ENCODE results near the gene MTARC2.

MTARC2 gene

DNA sequence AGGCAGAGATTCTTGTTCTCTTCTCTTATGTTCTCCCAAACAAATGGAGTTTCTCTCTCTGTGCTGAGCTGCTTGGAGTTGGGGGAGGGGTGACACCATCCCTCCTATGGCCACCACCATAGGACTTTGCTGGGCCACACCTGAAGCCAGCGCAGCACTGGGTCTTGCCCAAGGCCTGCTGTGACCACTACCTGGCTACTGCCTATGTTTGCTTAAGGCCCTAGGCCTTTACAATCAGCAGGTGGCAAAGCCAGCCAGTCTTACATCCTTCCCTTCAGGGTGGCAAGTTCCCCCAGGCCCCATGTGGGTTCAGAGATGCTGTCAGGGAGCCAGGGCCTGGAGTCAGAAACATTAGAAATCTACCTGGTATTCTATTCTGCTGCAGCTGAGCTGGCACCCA lies 6.3 kb upstream of the MTARC2 start:
- Histone ChIP-seq H3K4me1 (no peaks in the 10 kb centered on the region), H3K36me3 (no peaks in the 10 kb centered on the region), H3K27ac (no peak overlapping the region), H3K4me3 (no peak overlapping the region), H3K9ac (no peak overlapping the region), H4K20me1 (no peaks in the 10 kb centered on the region), H3K27me3 (peaks cover 0 to 6% (median 3%) of the 10 kb centered on the region in 11 experiments; a peak in 14 of 22 replicates), H3K4me2 (no peak overlapping the region), H3K9me3 (replicated peaks in 1 of 11) (no peaks in the 10 kb centered on the region)
- TF ChIP-seq Cebpa-rat (IDR thresholded peaks at IDR 0.05): no peak

DNA sequence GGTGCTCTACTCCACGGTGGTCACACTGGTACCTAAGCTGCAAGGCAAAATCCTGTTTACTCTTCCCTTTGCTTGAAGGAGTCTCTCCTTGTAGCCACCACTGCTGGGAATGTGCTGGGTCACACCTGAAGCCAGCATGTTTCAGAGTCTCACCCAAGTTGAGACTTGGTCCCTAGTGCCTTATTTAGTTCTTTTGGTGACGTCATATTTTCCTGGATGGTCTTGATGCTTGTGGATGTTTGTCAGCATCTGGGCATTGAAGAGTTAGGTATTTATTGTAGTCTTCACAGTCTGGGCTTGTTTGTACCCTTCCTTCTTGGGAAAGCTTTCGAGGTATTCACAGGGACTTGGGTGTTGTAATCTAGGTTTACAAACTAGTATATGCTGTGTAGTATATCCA lies 5.6 kb upstream of the MTARC2 start:
- Histone ChIP-seq H3K36me3 (no peaks in the 10 kb centered on the region), H3K4me1 (no peaks in the 10 kb centered on the region), H3K27me3 (peaks cover 5 to 13% (median 10%) of the 10 kb centered on the region in 11 experiments), H3K27ac (no peak overlapping the region), H3K9ac (no peak overlapping the region), H3K9me3 (replicated peaks in 1 of 11) (peaks cover 0 to 3% (median 2%) of the 10 kb centered on the region in 11 experiments; a peak in 11 of 22 replicates), H3K4me2 (no peak overlapping the region), H3K4me3 (no peak overlapping the region), H4K20me1 (no peaks in the 10 kb centered on the region)
- TF ChIP-seq Cebpa-rat (IDR thresholded peaks at IDR 0.05): no peak

DNA sequence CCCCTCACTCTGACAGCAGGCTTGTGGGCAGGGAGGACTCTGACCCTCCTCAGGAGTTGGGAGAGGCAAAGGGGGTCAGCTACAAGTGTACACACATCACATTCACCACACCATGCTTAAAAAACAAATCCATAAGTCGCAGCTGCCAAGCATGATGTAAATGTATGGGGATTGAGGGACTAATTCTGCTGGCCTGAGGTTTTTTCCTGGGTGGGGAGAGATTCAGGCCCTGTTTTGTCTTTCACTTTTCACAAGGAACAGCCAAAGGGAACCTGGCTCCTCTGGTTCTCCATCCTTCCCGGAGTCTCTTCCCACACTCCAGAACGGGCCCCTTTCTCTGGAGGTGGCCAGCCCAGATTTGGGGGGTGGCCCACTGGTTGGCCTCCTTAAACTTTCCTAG lies 1.3 kb upstream of the MTARC2 start:
- Histone ChIP-seq H3K36me3 (no peaks in the 10 kb centered on the region), H4K20me1 (no peaks in the 10 kb centered on the region), H3K27me3 (peaks cover 25 to 43% (median 38%) of the 10 kb centered on the region in 11 experiments), H3K4me1 (no peaks in the 10 kb centered on the region), H3K9me3 (replicated peaks in 1 of 11) (peaks cover 17 to 29% (median 25%) of the 10 kb centered on the region in 11 experiments), H3K9ac (no peak overlapping the region), H3K27ac (no peak overlapping the region), H3K4me3 (no peak overlapping the region), H3K4me2 (no peak overlapping the region)
- no peak for TF ChIP-seq Cebpa-rat (IDR thresholded peaks at IDR 0.05)

DNA sequence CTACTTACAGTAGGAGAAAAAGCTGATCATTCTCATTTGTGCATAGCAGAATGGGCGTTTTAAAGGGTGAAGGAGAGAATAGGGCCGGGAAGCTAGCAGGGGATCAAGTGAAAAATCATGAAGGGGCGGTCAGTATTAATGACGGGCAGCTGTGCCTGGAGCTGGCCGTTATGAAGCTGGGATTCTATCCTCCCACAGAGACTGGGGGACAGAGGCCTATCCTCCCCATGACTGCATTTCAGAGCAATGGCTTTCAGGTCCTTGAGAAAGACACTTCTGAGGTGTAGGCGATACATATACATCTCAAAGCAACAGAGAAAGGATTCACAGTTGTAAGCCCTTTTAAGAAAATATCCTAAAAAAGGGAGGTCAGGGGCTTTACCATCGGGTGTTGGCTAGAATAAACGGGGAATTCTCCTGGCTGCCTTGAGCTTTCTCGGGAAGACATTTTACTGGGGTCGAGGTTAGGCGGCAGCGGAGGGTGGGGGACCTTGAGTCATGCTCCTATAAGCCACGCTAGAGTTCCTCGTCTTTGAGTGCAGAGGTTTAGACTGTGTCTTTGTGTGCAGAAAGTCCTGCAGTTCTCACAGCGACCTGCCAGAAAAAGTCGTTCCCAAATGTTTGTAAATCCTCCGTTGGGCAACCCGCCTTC lies 559 bp upstream of the MTARC2 start:
- TF ChIP-seq Cebpa-rat (IDR thresholded peaks at IDR 0.05): no peak
- Histone ChIP-seq H3K4me1 (no peaks in the 10 kb centered on the region), H4K20me1 (no peaks in the 10 kb centered on the region), H3K4me3 (no peak overlapping the region), H3K9ac (no peak overlapping the region), H3K9me3 (replicated peaks in 1 of 11) (peaks cover 17 to 29% (median 25%) of the 10 kb centered on the region in 11 experiments), H3K36me3 (no peaks in the 10 kb centered on the region), H3K4me2 (no peak overlapping the region), H3K27ac (no peak overlapping the region), H3K27me3 (peaks cover 25 to 43% (median 38%) of the 10 kb centered on the region in 11 experiments)

DNA sequence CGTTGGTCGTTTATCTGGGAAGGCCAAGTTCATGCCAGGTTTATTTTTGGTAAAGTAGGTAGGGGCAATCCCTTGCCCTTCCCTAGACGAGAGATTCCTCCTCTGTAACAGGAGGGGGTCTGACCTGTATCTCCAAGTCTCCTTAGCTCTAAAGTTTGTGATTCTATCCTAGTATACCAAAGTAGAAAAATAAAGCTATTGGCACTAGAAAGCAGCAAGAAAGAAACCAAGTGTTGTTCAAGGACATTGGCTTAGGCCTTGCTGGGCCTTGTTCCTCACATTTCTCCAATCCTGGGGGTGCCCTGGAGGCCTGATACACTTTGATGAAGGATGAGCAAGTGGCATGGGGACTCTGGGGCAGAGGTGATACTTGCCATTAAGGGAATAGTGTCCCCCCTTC lies 814 bp downstream of the MTARC2 start:
- Histone ChIP-seq H3K4me3 (no peak overlapping the region), H3K36me3 (no peaks in the 10 kb centered on the region), H3K4me2 (no peak overlapping the region), H3K4me1 (no peaks in the 10 kb centered on the region), H3K9ac (no peak overlapping the region), H3K9me3 (replicated peaks in 1 of 11) (peaks cover 17 to 29% (median 25%) of the 10 kb centered on the region in 11 experiments), H3K27ac (no peak overlapping the region), H3K27me3 (peaks cover 25 to 43% (median 38%) of the 10 kb centered on the region in 11 experiments), H4K20me1 (no peaks in the 10 kb centered on the region)
- no peak for TF ChIP-seq Cebpa-rat (IDR thresholded peaks at IDR 0.05)

DNA sequence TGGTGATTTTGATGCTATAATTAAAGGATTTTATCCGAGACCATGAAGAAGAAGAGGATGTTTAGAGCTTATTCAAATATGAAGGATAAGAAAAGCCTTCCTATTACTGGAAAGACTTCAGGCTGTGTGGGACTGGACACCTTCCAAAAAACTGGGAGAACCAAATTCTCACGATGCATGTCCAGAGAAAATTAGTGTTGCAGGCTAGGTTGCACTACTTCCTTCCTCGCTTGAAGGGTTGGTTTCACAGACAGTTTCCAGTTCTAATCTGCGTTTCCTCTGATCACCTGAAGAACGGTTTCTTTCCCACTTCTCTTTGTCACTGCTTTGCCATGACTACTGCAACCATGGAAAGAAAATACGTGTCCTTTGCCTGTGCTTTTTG lies 2.0 kb downstream of the MTARC2 start:
- no peak overlapping the region for H3K27ac ChIP-seq
- no peak overlapping the region for H3K9ac ChIP-seq
- H3K36me3 ChIP-seq: no peaks in the 10 kb centered on the region
- H3K27me3 ChIP-seq: peaks cover 25 to 43% (median 38%) of the 10 kb centered on the region in 11 experiments
- no peak overlapping the region for H3K4me3 ChIP-seq
- no peaks in the 10 kb centered on the region for H4K20me1 ChIP-seq
- peaks cover 17 to 29% (median 25%) of the 10 kb centered on the region in 11 experiments for H3K9me3 ChIP-seq (replicated peaks in 1 of 11)
- H3K4me2 ChIP-seq: no peak overlapping the region
- peaks cover under 1 to 9% (median 6%) of the 10 kb centered on the region in 10 experiments; a peak in 18 of 20 replicates for H3K4me1 ChIP-seq
- TF ChIP-seq Cebpa-rat (IDR thresholded peaks at IDR 0.05): no peak

DNA sequence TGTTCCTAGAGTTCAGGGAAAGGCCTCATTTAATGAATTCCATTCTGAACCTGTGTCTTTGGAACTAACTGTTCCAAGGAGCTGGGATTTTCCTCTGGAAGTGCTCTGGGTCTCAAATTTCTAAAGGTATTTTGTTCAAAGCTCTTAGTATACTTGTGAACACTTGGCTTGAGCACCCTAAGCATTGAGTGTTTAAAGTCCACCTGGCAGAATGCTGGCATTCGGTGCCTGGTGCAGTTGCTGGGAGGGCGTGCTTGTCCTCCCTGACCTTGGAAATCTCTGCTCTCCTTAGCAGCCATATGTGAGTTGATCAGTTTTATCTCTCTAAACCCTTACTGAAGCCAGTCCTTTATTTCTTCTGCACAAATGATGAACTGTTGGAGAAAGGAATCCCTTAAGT lies 3.0 kb downstream of the MTARC2 start:
- Histone ChIP-seq H3K27me3 (peaks cover 25 to 43% (median 38%) of the 10 kb centered on the region in 11 experiments), H3K9me3 (replicated peaks in 1 of 11) (peaks cover 17 to 29% (median 25%) of the 10 kb centered on the region in 11 experiments), H3K4me1 (peaks cover 7 to 17% (median 13%) of the 10 kb centered on the region in 10 experiments; a peak in 19 of 20 replicates), H3K4me3 (no peak overlapping the region), H3K9ac (no peak overlapping the region), H3K27ac (no peak overlapping the region), H3K36me3 (no peaks in the 10 kb centered on the region), H4K20me1 (no peaks in the 10 kb centered on the region), H3K4me2 (no peak overlapping the region)
- TF ChIP-seq Cebpa-rat (IDR thresholded peaks at IDR 0.05): no peak

DNA sequence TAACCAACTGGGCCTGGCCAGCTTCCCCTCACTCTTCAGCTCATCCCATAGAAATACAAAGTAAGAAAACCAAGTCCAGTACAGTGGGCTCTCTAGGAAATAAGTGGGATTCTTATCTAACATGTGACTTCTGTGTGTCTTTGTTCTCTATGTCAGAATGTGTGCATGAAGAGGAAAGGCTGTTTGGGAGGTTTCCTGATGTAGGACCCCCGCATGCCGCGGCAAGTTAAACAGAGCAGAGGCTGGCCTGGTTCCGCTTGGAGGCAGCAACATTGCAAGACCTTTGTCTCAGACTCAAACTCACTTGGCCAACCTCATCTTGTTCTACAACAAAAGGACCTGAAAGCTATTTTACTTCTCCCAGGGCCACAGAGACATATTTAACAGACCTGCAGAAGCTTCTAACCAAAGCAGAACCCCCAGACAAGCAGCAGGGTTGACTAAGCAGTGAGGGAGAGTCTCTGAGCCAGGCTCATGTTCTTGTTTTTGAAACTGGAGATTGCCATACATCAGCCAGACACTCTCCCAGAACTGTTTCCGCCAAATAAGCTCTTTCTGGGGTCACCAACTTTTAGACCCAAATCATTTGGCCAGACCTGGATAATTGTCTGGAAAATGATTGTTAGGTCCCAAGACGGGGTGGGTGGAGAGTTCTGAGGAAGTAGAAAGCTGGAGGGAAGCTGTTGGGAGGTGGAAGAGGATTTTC lies 6.2 kb downstream of the MTARC2 start:
- Histone ChIP-seq H3K27me3 (peaks cover 1 to 12% (median 10%) of the 10 kb centered on the region in 11 experiments; a peak in 20 of 22 replicates), H3K4me3 (no peak overlapping the region), H3K27ac (no peak overlapping the region), H3K36me3 (no peaks in the 10 kb centered on the region), H3K9ac (no peak overlapping the region), H3K4me2 (peak overlapping the region in 8 of 11 experiments; percentile 33 to 64 (median 55); a peak in 14 of 22 replicates), H3K9me3 (replicated peaks in 1 of 11) (peaks cover 0 to 9% (median 5%) of the 10 kb centered on the region in 11 experiments; a peak in 11 of 22 replicates), H3K4me1 (peaks cover 7 to 17% (median 13%) of the 10 kb centered on the region in 10 experiments; a peak in 19 of 20 replicates), H4K20me1 (no peaks in the 10 kb centered on the region)
- TF ChIP-seq Cebpa-rat (IDR thresholded peaks at IDR 0.05): no peak

DNA sequence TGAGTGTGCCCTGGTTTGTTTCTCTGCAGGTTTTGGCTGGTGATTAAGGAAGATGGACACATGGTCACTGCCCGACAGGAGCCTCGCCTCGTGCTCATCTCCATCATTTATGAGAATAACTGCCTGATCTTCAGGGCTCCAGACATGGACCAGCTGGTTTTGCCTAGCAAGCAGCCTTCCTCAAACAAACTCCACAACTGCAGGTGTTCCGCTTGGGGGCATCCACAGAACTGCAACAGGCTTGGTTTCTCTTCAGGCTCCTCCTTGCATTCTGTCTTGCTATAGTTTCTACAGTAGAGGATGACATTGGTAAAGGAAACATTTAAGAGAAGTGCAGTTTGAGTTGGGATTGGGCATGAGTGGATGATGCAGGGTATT lies 6.8 kb downstream of the MTARC2 start:
- H3K27ac ChIP-seq: no peak overlapping the region
- peak overlapping the region in 10 of 11 experiments; percentile 9 to 64 (median 52); a peak in 18 of 22 replicates for H3K4me2 ChIP-seq
- H3K4me3 ChIP-seq: no peak overlapping the region
- no peak overlapping the region for H3K9ac ChIP-seq
- no peak for TF ChIP-seq Cebpa-rat (IDR thresholded peaks at IDR 0.05)
- H3K4me1 ChIP-seq: peaks cover 7 to 17% (median 13%) of the 10 kb centered on the region in 10 experiments; a peak in 19 of 20 replicates
- peaks cover 0 to 6% (median 4%) of the 10 kb centered on the region in 11 experiments; a peak in 12 of 22 replicates for H3K27me3 ChIP-seq
- H4K20me1 ChIP-seq: no peaks in the 10 kb centered on the region
- no peaks in the 10 kb centered on the region for H3K36me3 ChIP-seq
- H3K9me3 ChIP-seq (replicated peaks in 1 of 11): peaks cover 0 to 3% (median 0%) of the 10 kb centered on the region in 11 experiments; a peak in 1 of 22 replicates

All from BLaER1 treated with 17β-estradiol and CSF1 and Interleukin-3, amounts not matched to agents 10 nM and 100 nM (cell line).